G401 (cell line): ENCODE results near the gene PLCB1. TPM values are rescaled to one million over a fixed set of nuclear protein-coding genes. Genes with fewer than 3 reads are reported as not detected.
"Not testable (repeated sequence)": the region's sequence is repeated elsewhere in the genome, so short reads cannot be mapped to it uniquely, and the experiment has no call there.

Experiments
- DNase-seq: peaks from one replicate; pipeline ENCODE4 v3.0.0-alpha.2; 2015; ENCODE audit warnings: low spot score
- in situ Hi-C: cut with HindIII; loops from 2 replicates; pipeline ENCODE4 v1.10.0; 2016; ENCODE audit warnings: low sequenced_read_pairs, mixed read lengths
- total RNA-seq: library from RNA; depleted of rRNA; stranded (reverse); fragments of >200 nt; shearing (Covaris generic); gene quantifications from 2 replicates; pipeline ENCODE4 v1.2.3, GENCODE V29; 2014

Gene PLCB1
- total RNA-seq, 1 experiment from 2014 or later = not detected

DNA sequence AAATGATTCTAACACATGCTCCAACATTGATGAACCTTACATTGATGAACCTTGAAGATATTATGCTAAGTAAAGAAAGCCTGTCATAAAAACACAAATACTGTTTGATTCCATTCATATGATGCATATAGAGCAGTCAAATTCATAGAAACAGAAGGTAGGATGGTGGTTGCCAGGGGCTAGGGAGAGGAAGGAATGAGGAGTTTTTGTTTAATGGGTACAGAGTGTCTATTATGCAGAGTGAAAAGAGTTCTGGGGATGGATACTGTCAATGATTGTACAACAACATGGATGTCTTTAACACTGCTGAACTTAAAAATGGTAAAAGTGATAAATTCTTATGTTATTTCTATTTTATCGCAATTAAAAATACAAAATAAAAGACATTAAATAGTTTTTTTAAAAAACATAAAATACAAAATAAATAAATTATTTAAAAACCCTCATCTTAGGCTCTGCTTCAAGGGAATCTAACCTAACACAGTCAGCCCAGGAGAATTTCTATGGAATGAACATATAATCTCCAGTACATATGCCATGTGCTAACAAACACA is 451.0 kb downstream of the PLCB1 start:
- DNase-seq = no peak
- in situ Hi-C loops = no loop called here

DNA sequence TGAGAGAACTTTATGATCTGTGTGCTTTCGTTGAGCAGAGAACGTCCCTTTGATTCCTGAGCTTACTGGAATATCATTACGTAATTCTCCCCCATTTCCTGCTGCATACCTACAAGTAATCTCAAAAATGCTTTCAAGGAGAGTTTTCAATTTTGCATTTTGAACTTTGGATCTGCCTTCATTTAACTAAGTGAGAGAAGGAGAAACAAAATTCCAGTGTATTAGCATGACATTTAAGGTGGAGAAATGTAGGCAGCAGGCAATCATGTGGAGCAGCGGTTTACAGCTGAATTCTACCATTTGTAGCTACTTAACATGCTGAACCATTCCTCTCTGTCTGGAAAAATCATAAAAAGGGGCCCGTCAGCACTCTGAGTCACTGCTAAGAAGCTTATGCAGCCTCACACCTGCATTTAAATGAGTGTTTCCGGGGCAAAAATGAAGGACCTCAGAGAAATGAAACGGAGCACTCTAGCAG is 451.5 kb downstream of the PLCB1 start:
- no peak for DNase-seq
- in situ Hi-C loops = no loop called here

DNA sequence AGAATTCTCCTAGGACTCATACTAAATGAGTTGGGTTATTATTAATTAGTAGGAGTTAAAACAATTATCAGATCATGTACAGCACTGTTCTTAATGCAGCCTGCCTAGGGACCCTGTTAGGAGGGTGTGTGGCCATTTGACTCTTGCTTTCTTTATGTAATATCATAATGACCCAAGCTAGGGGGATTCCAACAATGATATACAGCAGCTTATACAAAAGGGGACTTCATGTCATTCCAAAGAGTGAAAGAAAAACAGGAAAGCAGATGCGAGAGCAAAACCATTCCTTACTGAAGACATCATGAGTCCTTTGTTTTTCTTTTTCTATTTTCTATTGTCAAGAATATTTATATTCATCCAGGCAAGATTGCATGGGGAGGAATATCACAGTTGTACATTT is 455.2 kb downstream of the PLCB1 start:
- in situ Hi-C loops = no loop called here
- DNase-seq = no peak

DNA sequence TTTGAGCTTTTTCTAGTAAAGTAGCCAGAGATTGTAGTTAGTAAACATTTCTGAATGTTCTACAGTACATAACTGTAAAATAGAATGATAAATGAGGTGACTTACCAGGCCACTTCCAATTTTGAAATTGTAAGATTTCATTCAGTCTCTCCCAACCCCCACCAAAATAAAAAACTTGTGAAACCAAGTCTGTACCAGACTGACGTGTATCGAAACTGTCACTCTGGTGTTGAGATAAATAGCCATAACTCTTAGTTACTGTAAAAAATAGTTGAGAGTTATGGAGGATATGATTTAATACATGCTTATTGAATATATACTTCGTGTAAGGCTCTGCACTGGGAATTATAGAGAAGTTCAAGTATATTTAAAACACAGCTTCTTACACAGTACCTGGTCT is 455.7 kb downstream of the PLCB1 start:
- no peak for DNase-seq
- in situ Hi-C loops = no loop called here

DNA sequence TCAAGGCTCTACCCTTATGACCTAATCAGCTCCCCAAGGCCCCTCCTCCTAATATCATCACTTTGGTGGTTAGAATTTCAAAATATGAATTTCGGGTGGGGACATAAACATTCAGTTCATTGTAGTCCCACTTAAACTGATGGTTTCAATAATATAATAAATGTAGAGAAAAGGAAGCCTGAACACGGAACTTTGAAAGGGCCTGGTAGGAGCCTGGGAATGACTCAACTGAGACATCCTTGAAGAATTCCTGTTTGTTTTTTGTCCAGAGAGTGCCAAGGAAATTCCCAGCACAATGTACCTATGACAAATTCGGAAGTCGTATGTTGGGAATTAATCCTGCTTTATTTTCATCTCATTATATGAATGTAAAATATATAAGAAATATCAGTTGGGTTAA is 457.9 kb downstream of the PLCB1 start:
- DNase-seq = no peak
- in situ Hi-C loops = no loop called here

DNA sequence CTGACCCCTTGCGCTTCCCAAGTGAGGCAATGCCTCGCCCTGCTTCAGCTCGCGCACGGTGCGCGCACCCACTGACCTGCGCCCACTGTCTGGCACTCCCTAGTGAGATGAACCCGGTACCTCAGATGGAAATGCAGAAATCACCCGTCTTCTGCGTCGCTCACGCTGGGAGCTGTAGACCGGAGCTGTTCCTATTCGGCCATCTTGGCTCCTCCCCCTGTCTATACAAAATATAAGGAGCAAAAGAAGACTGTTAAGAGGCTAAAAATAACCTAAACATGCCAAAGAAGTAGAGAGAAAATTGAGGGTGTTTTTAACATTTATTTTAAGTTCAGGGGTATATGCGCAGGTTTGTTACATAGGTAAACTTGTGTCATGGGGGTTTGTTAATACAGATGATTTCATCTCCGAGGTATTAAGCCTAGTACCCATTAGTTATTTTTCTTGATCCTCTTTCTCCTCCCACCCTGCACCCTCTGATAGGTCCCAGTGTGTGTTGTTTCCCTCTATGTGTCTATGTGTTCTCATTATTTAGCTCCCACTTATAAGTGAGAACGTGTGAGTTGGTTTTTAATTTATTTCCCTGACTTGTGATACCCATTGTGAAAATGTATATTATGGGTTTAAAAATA is 469.0 kb downstream of the PLCB1 start:
- DNase-seq, in situ Hi-C loops: not testable (repeated sequence)

DNA sequence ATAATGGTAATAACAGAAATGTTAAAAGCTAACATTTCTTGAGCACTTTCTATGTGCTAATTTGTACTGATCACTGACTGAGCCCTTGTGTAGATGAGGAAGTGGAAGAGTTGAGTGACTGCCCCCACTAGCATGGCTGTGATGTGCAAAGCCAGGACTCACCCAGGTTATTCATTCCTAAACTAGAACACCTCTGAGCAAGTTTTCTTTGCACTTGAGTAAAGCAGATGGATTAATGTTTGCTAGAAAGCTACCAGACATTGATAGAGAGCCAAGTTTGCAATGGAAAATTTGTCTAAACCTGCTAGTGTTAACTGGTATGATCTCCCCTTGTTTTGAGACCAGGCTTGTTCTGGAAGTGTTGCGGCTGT is 469.5 kb downstream of the PLCB1 start:
- in situ Hi-C loops = no loop called here
- peak; percentile 9 for DNase-seq

DNA sequence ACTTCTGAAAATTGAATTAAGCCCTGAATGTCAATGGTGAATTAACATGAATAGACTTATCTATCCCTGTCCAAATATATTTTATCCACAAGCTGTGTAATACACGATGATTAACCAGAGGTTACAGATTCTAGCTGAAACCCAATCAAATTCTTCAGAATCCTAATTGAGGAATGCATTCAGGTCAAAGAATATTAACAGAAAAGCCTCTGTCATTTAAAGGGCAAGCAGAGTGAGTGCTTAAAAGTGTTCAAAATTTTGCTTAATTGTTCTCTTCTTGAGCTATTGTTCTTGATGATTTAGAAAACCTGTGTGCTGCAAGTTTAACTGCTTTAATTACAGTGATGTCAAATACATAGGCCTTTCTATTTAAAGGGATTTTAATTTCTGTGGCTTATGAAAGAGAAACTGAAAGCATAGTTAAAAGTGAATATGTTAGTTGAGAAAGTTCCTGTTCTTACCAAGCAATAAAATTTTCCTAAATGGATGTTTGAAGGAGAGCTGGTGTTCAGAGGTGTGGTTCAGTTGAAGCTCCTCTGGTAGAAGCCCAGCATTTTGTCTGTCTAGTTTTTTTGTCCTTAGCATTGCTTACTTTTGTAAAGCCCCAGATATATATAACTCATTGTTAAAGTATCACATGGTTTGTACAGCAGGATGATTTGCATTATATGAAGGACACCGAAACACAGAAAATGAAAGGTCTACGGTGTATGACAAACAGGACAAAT is 470.5 kb downstream of the PLCB1 start:
- DNase-seq = no peak
- in situ Hi-C loops = no loop called here

DNA sequence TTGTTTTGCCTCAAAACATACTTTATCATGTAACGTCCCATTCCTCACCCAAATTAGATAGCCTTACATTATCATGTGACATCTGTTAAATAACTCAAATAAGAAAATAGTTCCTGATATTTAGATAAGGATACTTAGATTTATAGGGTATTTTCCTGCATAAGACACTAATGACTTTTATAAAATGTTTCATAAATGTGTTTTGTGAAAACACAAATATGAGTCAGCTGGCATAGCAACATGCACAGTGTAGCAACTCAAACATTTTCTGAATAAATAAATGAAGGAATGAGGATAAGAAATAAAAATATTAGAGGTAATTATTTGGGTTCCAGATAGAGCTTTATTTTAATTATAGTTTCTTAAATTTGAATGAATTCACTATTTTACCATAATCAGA is 476.4 kb downstream of the PLCB1 start:
- in situ Hi-C loops = no loop called here
- no peak for DNase-seq

DNA sequence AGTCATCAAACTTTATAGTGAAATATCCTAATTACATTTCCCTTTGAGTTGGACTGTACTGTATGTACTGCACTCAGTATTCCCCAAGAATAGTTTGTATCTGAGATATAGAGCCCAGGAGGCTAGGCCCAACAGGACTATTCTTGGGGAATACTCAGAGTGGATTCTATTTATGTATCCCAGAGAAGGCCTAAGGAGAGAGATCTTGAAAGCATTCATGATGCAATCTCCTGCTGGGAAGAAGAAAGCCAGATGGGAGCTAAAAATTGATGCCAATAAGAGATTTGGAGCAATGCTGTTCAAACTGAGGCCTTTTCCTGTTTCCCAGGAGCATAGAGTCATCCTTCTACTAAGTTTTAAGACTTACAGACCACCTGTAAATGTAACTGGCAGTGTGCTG is 484.7 kb downstream of the PLCB1 start:
- in situ Hi-C loops = no loop called here
- peak; percentile 13 for DNase-seq

DNA sequence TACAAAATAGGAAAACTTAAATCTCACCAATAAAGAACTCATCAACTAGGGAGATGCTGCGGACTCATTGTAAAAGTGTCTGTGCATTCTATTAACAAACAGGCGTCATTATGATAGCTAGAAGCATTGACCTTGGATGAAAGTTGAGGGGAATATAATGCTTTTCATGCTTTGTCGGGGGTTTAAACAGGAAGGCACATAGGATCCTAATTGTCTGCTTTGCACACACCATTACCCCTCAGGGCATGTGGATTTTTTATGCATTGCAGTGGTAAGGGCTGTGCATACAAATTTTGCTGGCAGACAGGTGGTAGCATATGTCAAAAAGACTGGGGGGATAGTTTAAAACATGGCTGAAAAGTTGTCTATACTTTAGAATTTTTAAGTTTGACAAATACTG is 488.9 kb downstream of the PLCB1 start:
- in situ Hi-C loops = no loop called here
- DNase-seq = no peak

DNA sequence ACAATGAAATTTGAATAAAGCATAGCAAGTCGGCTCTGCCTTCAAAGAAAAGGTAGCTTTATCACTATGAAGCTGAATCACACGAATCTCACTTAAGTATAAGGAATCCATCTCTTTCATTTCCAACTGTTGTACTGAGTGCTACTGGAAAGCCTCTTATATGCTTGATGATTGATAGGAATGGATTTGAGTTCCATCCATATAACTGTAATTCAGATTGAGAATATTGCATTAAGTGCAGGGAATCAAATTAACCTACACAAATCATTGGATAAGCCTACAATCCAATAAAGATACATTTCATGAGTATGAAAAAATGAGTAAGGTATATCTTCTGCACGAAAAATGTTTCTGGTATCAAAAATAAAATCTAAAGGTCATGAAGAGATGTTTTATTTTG is 492.0 kb downstream of the PLCB1 start:
- no peak for DNase-seq
- in situ Hi-C loops = no loop called here

DNA sequence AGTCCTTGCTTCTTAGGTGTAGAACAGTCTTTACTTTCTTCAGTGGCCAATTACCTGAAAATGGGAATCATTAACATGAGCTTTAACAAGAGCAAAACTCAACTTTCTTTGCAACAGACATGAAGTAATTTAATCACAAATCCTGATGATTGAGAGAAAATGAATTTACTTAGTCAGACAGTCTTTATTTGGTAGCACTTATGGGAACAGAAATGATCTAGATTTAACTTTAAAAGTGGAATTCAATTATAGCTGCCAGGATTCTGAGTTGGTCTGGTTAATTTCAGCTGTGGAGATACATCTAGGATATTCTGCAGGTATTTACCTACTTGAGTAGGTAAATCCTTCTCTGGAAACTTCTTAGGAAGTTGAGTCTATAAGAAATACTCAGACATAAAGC is 492.6 kb downstream of the PLCB1 start:
- in situ Hi-C loops = no loop called here
- no peak for DNase-seq

DNA sequence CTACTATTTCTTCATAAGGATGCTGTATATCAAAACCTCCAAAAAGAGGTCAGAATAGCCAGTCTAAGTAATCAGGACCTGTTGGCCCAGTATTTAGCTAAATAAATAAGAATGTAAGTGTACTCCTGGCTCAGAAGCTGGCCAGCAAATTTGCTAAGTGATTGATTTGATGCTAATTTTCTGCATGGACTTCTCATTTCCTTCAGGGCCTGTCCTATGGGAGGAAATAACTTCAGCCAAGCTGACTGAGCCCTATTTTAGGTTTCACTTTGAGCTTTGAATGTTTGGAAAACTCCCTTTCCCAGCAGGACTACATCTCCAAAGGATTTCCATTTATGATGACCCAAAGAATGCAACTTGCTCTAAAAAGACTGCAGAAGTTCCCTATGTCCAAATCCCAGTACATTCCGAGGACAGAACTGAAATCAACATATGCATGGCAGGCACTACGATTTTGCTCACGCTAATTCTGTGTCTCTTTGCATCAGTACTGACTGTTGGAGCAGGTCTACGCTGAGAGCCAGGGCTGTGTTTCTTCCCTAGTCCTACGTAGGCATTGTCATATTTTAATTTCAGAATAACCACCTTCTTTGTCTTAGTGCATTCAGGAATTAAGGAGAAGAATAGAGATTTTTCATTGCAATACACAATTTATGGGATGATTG is 495.4 kb downstream of the PLCB1 start:
- in situ Hi-C loops = no loop called here
- DNase-seq = no peak

DNA sequence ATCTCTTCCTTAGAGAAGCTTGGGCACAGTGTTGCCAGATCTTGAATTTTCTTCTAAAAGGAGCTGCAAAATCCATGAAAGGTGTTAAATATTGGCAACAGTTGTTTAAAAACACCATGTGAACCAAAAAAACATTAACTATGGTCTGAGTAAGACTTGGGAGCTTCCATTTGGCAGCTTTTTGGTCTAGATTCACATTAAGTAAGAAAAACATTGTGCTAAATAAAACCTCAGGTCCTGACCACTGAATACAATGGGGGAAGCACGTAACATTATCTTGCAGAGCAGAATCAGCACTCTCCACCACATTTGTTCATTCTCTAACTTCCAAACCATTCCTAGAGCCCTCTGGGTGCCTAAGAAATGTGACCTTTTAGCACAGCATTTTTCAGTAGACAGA is 499.2 kb downstream of the PLCB1 start:
- in situ Hi-C loops = no loop called here
- no peak for DNase-seq

DNA sequence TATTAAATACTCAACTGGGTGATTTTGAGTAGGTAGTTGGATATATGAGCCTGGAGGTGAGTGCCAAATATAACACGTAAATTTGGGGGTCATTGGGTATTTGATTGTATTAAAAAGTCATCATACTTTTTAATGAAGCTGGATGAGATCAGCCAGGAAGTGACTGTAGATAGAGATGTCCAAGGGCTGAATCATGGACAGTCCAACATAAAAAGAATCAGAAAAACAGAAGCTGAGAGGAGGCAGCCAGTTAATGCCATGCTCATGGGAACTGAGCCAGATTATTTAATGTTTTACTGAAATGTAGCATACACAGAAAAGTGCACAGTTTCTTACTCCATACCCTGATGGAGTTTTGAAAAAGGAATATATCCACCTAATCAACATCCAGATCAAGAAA is 501.3 kb downstream of the PLCB1 start:
- in situ Hi-C loops = no loop called here
- DNase-seq = no peak

DNA sequence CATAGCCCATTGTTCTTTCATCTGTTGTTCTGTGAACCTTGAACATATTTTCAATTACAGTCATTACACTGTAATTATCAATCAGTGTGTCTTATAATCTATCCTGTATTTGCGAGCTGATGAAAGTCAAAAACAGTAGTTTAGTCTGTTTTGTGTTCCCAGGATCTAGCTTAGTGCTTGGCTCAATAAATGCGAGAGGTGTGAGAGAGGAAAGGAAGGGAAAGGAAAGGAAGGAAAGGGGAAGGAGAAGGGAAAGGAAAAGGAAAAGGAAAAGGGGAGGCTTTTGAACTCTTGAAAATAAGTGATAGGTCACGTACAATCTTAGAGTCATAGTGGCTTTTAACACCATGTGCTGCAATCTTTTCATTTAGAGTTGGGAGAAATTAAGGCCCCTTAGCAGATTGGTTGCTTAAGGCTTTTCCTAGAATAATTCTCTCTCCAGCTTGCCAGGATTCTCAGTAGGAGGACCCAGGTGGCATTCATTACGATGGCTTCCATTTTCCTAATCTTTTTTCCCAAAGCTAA is 503.0 kb downstream of the PLCB1 start:
- in situ Hi-C loops = no loop called here
- no peak for DNase-seq

DNA sequence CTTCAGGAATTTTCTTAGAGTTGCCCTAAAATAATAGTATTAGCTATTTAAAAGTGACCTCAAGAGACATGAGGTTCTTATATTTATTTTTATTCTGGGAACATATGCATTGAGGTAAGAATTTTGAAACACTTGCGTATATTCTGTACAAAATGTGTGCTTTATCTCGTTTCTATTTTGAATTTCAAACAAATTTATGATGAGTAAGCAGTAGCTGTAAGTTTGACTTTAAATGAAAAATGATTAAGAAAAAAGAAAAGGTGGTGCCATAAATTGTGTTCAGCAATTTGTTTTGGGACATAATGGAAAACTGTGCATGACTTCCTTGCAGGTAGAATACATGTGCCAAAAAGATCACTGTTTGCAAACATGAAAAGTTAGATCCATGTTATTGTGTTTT is 503.8 kb downstream of the PLCB1 start:
- in situ Hi-C loops = no loop called here
- DNase-seq = no peak

DNA sequence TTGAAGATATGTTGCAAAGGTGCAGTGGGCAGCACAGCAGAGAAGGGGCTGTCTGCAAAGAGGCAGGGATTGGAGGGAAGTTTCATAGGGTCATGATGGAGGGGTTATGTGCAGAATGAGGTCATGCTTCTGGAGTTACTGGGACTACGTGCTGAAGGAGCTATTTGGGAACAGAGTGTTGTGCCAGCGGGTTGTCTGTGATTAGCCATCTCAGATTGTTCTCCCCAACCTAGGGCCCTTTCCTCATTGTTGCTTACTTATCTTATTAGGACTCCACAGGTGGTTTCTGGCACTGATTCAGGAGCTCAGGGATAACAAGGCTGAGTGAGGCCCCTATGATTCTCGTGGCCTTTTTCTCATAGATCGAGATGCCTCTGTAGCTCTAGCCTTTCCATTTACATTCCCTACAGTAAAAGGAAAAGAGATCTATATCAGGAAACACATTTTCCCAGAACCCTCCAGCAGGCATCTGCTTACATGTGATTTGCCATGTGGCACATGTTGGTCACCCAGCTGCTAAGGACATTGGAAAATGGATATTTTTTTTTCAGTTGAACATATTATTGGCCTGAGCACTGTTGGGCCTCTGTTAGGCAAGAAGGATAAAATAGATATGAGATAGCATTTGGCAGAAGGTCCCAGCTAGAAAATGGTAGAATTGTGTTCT is 507.2 kb downstream of the PLCB1 start:
- no peak for DNase-seq
- in situ Hi-C loops = no loop called here

DNA sequence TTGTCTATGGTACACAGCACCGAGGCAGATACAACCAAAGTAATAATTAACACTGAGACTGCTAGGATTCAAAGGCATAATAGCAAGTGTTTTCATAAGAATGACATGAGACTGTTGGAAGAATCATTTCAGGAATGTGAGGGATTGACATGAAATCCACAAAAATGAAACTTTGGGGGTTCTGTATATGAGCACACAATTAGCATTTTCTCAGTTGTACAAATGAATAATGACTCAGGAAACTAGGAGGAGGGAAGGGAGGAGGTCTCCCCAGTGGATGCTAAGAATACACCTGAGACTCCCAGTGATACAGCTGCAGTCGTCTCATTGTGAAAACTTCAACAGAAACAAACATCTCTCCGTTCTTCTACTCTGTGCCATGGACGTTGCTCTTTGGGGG is 508.4 kb downstream of the PLCB1 start:
- in situ Hi-C loops = no loop called here

More for the DNA sequence above, 508.4 kb downstream of the PLCB1 start:
- no peak for DNase-seq
